AG04449 (cell line): Measurements from ENCODE around the gene HAGH.

Experiments used
- CTCF ChIA-PET: fragments of 350-600 bp; formaldehyde crosslinking; extraction: SDS; loops from one replicate; lab custom pipeline; 2021; ENCODE audit warnings: antibody characterized with exemption; lab: Yijun Ruan, JAX
- POLR2A ChIA-PET: fragments of 400-600, 350-600 bp; formaldehyde crosslinking; extraction: SDS; loops from one replicate; lab custom pipeline; 2020; ENCODE audit warnings: antibody characterized with exemption, inconsistent platforms; lab: Yijun Ruan, JAX
- DNase-seq: peaks from one replicate; pipeline ENCODE4 v3.0.0-alpha.2; 2010; ENCODE audit warnings: low read depth, low spot score
- H3K4me3 ChIP-seq: 2 replicates; pipeline ENCODE4 v1.5.1; 2011; ENCODE audit warnings: low read depth, mild to moderate bottlenecking, control low read depth, low read length
- CTCF ChIP-seq: IDR thresholded peaks from one replicate; pipeline ENCODE4 v1.5.1; 2011; ENCODE audit warnings: mild to moderate bottlenecking, moderate library complexity, low read length, control low read depth, inconsistent platforms; ENCODE audit not compliant: insufficient read depth; ENCODE audit errors: missing control alignments

HAGH gene

DNA sequence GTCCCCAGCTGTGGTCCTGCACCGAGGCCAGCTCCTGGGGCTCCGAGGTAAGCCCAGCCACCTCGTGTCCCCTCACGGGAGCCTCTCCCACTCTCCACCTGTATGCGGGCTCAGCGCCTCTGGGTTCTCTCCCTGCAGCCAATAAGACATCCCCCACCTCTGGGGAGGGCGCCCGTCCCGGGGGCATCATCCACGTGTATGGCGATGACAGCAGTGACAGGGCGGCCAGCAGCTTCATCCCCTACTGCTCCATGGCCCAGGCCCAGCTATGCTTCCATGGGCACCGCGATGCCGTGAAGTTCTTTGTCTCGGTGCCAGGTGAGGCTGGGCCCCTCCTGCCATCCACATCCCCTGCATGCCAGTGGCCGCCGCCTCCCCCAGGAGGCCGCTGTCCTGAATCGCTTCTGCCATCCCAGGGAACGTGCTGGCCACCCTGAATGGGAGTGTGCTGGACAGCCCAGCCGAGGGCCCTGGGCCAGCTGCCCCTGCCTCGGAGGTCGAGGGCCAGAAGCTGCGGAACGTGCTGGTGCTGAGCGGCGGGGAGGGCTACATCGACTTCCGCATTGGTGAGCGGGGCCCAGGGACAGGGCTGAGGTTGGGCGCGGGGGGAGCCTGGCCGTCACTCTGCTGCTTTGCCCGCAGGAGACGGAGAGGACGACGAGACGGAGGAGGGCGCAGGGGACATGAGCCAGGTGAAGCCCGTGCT is 58.4 kb downstream of the HAGH start:
- H3K4me3 ChIP-seq, result no peak overlapping the region
- no peak for TF ChIP-seq CTCF
- ChIA-PET POLR2A (interaction anchor here (1.7 kb wide), 1 partner anchor 10 kb away, joined by 4 read pairs; no protein-coding TSS in a partner anchor), CTCF (interaction anchor here (1.1 to 2.2 kb wide), 2 partner anchors 62 to 92 kb away, joined by 3 to 11 read pairs; partner anchors contain the start of gene MAPK8IP3)
- no peak for DNase-seq

- no peak for TF ChIP-seq CTCF
- no peak for DNase-seq
- ChIA-PET POLR2A (interaction anchor here (1.7 kb wide), 1 partner anchor 10 kb away, joined by 4 read pairs; no protein-coding TSS in a partner anchor), CTCF (interaction anchor here (2.2 kb wide), 1 partner anchor 61 kb away, joined by 11 read pairs; the partner anchor contains the start of gene MAPK8IP3)
- H3K4me3 ChIP-seq, result no peak overlapping the region
Measured at GRCh38 chr16:1767116-1767994, 59.3 kb downstream of the HAGH start.

GRCh38 chr16:1766701-1767100 is 59.9 kb downstream of the HAGH start:
- no peak for DNase-seq
- POLR2A ChIA-PET, result no interaction called here
- CTCF ChIA-PET, result no interaction called here
- no peak overlapping the region for H3K4me3 ChIP-seq
- no peak for TF ChIP-seq CTCF

- no peak overlapping the region for H3K4me3 ChIP-seq
- CTCF ChIA-PET, result no interaction called here
- POLR2A ChIA-PET, result no interaction called here
- DNase-seq, result no peak
- TF ChIP-seq CTCF, result no peak
Measured at GRCh38 chr16:1766231-1766630, 60.4 kb downstream of the HAGH start.

- DNase-seq, result no peak
- no peak overlapping the region for H3K4me3 ChIP-seq
- no peak for TF ChIP-seq CTCF
- ChIA-PET POLR2A (no interaction called here), CTCF (interaction anchor here (0.7 to 2.2 kb wide), 4 partner anchors 58 to 87 kb away, joined by 3 to 14 read pairs (median 6); partner anchors contain the start of genes JPT2 and MAPK8IP3)
Measured at GRCh38 chr16:1765826-1766225, 60.8 kb downstream of the HAGH start.
